DND-41 (cell line): ENCODE data around the gene NOS1AP.

ENCODE experiments used
- EZH2 ChIP-seq: IDR thresholded peaks from 3 replicates; pipeline ENCODE4 v1.6.1; 2012; ENCODE audit warnings: borderline replicate concordance, low read depth, mild to moderate bottlenecking, moderate library complexity, low read length, inconsistent platforms; ENCODE audit not compliant: severe bottlenecking
- TF ChIP-seq, protein P1 (sequence below): IDR thresholded peaks from 2 replicates; pipeline ENCODE4 v1.5.1; 2012; ENCODE audit warnings: borderline replicate concordance, low read length, moderate library complexity, mild to moderate bottlenecking; ENCODE audit not compliant: poor library complexity, severe bottlenecking; ENCODE audit errors: extremely low read depth

DNA sequence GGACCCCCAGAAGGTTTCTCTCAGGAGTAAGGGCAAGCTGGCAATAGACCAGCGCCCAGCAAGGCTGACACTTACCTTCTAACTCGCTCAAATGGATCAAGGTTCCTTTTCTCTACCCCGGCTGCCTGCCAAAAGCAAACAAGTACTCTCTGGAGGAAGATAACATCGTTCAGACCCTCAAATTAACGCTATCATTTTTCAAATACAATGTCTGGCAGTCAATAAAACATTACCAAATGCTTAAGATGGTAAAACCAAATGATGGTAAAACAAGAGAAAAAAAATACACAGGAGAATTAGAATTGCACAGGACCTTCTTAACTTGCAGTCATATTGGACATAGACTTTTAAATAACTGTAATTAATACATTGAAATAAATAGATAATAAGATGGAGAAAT, 159.1 kb downstream of the NOS1AP start:
- TF ChIP-seq, protein P1, sequence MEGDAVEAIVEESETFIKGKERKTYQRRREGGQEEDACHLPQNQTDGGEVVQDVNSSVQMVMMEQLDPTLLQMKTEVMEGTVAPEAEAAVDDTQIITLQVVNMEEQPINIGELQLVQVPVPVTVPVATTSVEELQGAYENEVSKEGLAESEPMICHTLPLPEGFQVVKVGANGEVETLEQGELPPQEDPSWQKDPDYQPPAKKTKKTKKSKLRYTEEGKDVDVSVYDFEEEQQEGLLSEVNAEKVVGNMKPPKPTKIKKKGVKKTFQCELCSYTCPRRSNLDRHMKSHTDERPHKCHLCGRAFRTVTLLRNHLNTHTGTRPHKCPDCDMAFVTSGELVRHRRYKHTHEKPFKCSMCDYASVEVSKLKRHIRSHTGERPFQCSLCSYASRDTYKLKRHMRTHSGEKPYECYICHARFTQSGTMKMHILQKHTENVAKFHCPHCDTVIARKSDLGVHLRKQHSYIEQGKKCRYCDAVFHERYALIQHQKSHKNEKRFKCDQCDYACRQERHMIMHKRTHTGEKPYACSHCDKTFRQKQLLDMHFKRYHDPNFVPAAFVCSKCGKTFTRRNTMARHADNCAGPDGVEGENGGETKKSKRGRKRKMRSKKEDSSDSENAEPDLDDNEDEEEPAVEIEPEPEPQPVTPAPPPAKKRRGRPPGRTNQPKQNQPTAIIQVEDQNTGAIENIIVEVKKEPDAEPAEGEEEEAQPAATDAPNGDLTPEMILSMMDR = no peak
- TF ChIP-seq EZH2 = no peak
